Osteoblast (primary cell): ENCODE results near the gene CRLF1. TPM values are rescaled to one million over a fixed set of nuclear protein-coding genes. Genes with fewer than 3 reads are reported as not detected.

Experiments
- DNase-seq: peaks from one replicate; pipeline ENCODE4 v3.0.0; 2011; ENCODE audit warnings: low spot score, mixed read lengths; ENCODE audit not compliant: insufficient read length; ENCODE audit errors: missing footprints
- H2AFZ ChIP-seq: 2 replicates; pipeline ENCODE4 v1.6.0; 2011; ENCODE audit warnings: mild to moderate bottlenecking, low read length
- H3K27ac ChIP-seq: 2 replicates; pipeline ENCODE4 v1.5.1; 2011; ENCODE audit warnings: mild to moderate bottlenecking, low read depth, low read length, moderate library complexity
- H3K27me3 ChIP-seq: 2 replicates; pipeline ENCODE4 v1.6.0; 2012; ENCODE audit warnings: mild to moderate bottlenecking, control low read depth, inconsistent platforms, low read length, moderate library complexity; ENCODE audit not compliant: insufficient read depth
- H3K36me3 ChIP-seq: 2 replicates; pipeline ENCODE4 v1.5.1; 2011; ENCODE audit warnings: mild to moderate bottlenecking, low read length, control low read depth, moderate library complexity; ENCODE audit not compliant: insufficient read depth
- H3K4me1 ChIP-seq: 2 replicates; pipeline ENCODE4 v1.5.1; 2011; ENCODE audit warnings: mild to moderate bottlenecking, low read length, control low read depth, moderate library complexity; ENCODE audit not compliant: insufficient read depth
- H3K4me2 ChIP-seq: 2 replicates; pipeline ENCODE4 v1.6.0; 2011; ENCODE audit warnings: mild to moderate bottlenecking, low read length; ENCODE audit not compliant: insufficient read depth
- H3K4me3 ChIP-seq: fragments of 200-600 bp; sonication (generic); 3 replicates; pipeline ENCODE4 v1.5.1; 2012; ENCODE audit warnings: mild to moderate bottlenecking, low read length, inconsistent platforms; ENCODE audit not compliant: insufficient read depth
- H3K79me2 ChIP-seq: 2 replicates; pipeline ENCODE4 v1.6.0; 2012; ENCODE audit warnings: mild to moderate bottlenecking, low read length, control low read depth, inconsistent platforms; ENCODE audit not compliant: insufficient read depth
- H3K9me3 ChIP-seq: 2 replicates; pipeline ENCODE4 v1.5.1; 2011; ENCODE audit warnings: low read depth, low read length, control low read depth
- H4K20me1 ChIP-seq: 2 replicates; pipeline ENCODE4 v1.6.0; 2012; ENCODE audit warnings: mild to moderate bottlenecking, low read length, control low read depth; ENCODE audit not compliant: insufficient read depth
- CTCF ChIP-seq: IDR thresholded peaks from 2 replicates; pipeline ENCODE4 v1.5.1; 2011; ENCODE audit warnings: mild to moderate bottlenecking, low read depth, low read length, moderate library complexity; ENCODE audit errors: extremely low read depth
- total RNA-seq: library from RNA; depleted of rRNA; stranded (reverse); fragments of >200 nt; gene quantifications from 2 replicates; pipeline ENCODE4 v1.2.3, GENCODE V29; 2012

Gene CRLF1
- total RNA-seq, 1 donor = 6.9 TPM

GRCh38 chr19:18620311-18620710 is 13.7 kb upstream of the CRLF1 start:
- no peak overlapping the region for H3K4me3 ChIP-seq
- H3K4me1 ChIP-seq = no peaks in the 10 kb centered on the region
- no peaks in the 10 kb centered on the region for H3K27me3 ChIP-seq
- H2AFZ ChIP-seq = no peak overlapping the region
- H3K4me2 ChIP-seq = no peak overlapping the region
- H3K27ac ChIP-seq = no peak overlapping the region
- H4K20me1 ChIP-seq = no peaks in the 10 kb centered on the region
- no peak for TF ChIP-seq CTCF
- DNase-seq = peak; percentile 10
- no peaks in the 10 kb centered on the region for H3K9me3 ChIP-seq
- no peaks in the 10 kb centered on the region for H3K79me2 ChIP-seq
- H3K36me3 ChIP-seq = no peaks in the 10 kb centered on the region

GRCh38 chr19:18618236-18618635 is 11.6 kb upstream of the CRLF1 start:
- Histone ChIP-seq H3K79me2 (no peaks in the 10 kb centered on the region), H3K4me3 (no peak overlapping the region), H4K20me1 (no peaks in the 10 kb centered on the region), H3K4me1 (no peaks in the 10 kb centered on the region), H3K4me2 (no peak overlapping the region), H3K9me3 (no peaks in the 10 kb centered on the region), H3K27ac (no peak overlapping the region), H2AFZ (no peak overlapping the region), H3K36me3 (no peaks in the 10 kb centered on the region), H3K27me3 (peaks cover 12% of the 10 kb centered on the region)
- no peak for TF ChIP-seq CTCF
- DNase-seq = peak; percentile 32

- no peak for TF ChIP-seq CTCF
- H3K79me2 ChIP-seq = no peaks in the 10 kb centered on the region
- no peak overlapping the region for H3K4me2 ChIP-seq
- H3K4me1 ChIP-seq = peaks cover under 1% of the 10 kb centered on the region
- no peak overlapping the region for H2AFZ ChIP-seq
- H3K9me3 ChIP-seq = no peaks in the 10 kb centered on the region
- no peak overlapping the region for H3K27ac ChIP-seq
- H3K36me3 ChIP-seq = no peaks in the 10 kb centered on the region
- no peaks in the 10 kb centered on the region for H4K20me1 ChIP-seq
- H3K4me3 ChIP-seq = no peak overlapping the region
- DNase-seq = peak; percentile 43
- H3K27me3 ChIP-seq = peaks cover 19% of the 10 kb centered on the region
Observed at GRCh38 chr19:18617562-18617961, 11.0 kb upstream of the CRLF1 start.

GRCh38 chr19:18616023-18616422 is 9.4 kb upstream of the CRLF1 start:
- H3K4me1 ChIP-seq = peaks cover 6% of the 10 kb centered on the region
- H3K79me2 ChIP-seq = no peaks in the 10 kb centered on the region
- H3K9me3 ChIP-seq = no peaks in the 10 kb centered on the region
- H3K27ac ChIP-seq = no peak overlapping the region
- no peak overlapping the region for H3K4me2 ChIP-seq
- H2AFZ ChIP-seq = no peak overlapping the region
- H4K20me1 ChIP-seq = no peaks in the 10 kb centered on the region
- TF ChIP-seq CTCF = no peak
- no peaks in the 10 kb centered on the region for H3K36me3 ChIP-seq
- DNase-seq = peak; percentile 80
- peaks cover 33% of the 10 kb centered on the region for H3K27me3 ChIP-seq
- no peak overlapping the region for H3K4me3 ChIP-seq
